GM23338 (cell line): ENCODE data around the gene ROS1. TPM values are rescaled to one million over a fixed set of nuclear protein-coding genes. Genes with fewer than 3 reads are reported as not detected.

Experiments used
- ATAC-seq: fragments of 200-7000 bp; cut with Tn5 transposase; 3 replicates; pipeline ENCODE4 v1.9.1; 2020
- DNase-seq: peaks from one replicate; pipeline ENCODE4 v3.0.0-alpha.2; 2015; ENCODE audit warnings: low spot score
- H2AFZ ChIP-seq: fragments of 200-600 bp; sonication (generic); 2 replicates; pipeline ENCODE4 v1.8.0; 2016; ENCODE audit warnings: antibody characterized with exemption, mild to moderate bottlenecking, moderate library complexity
- H3F3A ChIP-seq: fragments of 200-600 bp; sonication (generic); replicated peaks from 2 replicates; pipeline ENCODE4 v1.8.0; 2017; ENCODE audit warnings: antibody characterized with exemption, mixed run types, low read depth
- H3K27ac ChIP-seq: fragments of 200-600 bp; sonication (generic); 2 replicates; pipeline ENCODE4 v1.6.1; 2016; ENCODE audit warnings: low read depth
- H3K27me3 ChIP-seq: fragments of 200-600 bp; sonication (generic); 2 replicates; pipeline ENCODE4 v1.8.0; 2016; ENCODE audit warnings: mild to moderate bottlenecking, mixed run types, moderate library complexity; ENCODE audit not compliant: insufficient read depth
- H3K36me3 ChIP-seq: fragments of 200-600 bp; sonication (generic); 2 replicates; pipeline ENCODE4 v1.8.0; 2016; ENCODE audit warnings: mild to moderate bottlenecking; ENCODE audit not compliant: insufficient read depth
- H3K4me1 ChIP-seq: fragments of 200-600 bp; sonication (generic); 2 replicates; pipeline ENCODE4 v1.8.0; 2016; ENCODE audit warnings: mild to moderate bottlenecking, moderate library complexity; ENCODE audit not compliant: insufficient read depth
- H3K4me2 ChIP-seq: fragments of 200-600 bp; sonication (generic); 2 replicates; pipeline ENCODE4 v1.7.1; 2017; ENCODE audit warnings: mixed run types
- H3K4me3 ChIP-seq: fragments of 200-600 bp; sonication (generic); 2 replicates; pipeline ENCODE4 v1.6.1; 2016; ENCODE audit warnings: mixed run types
- H3K79me2 ChIP-seq: fragments of 200-600 bp; sonication (generic); replicated peaks from 2 replicates; pipeline ENCODE4 v1.8.0; 2017; ENCODE audit warnings: mild to moderate bottlenecking; ENCODE audit not compliant: insufficient read depth
- H3K9me2 ChIP-seq: fragments of 200-600 bp; sonication (generic); 2 replicates; pipeline ENCODE4 v1.8.0; 2017; ENCODE audit not compliant: insufficient read depth
- H4K20me1 ChIP-seq: fragments of 200-600 bp; sonication (generic); replicated peaks from 2 replicates; pipeline ENCODE4 v1.8.0; 2017; ENCODE audit warnings: mild to moderate bottlenecking; ENCODE audit not compliant: insufficient read depth
- H3K27ac Mint-ChIP-seq: 2 replicates; pipeline ENCODE4 v1.8.0; 2020; ENCODE audit warnings: inconsistent platforms, mild to moderate bottlenecking, moderate library complexity, mixed read lengths
- H3K27me3 Mint-ChIP-seq: 3 replicates; pipeline ENCODE4 v1.8.0; 2022; ENCODE audit warnings: low read depth, mild to moderate bottlenecking, moderate library complexity, mixed read lengths, inconsistent platforms; ENCODE audit not compliant: insufficient read depth, poor library complexity
- H3K36me3 Mint-ChIP-seq: 3 replicates; pipeline ENCODE4 v1.8.0; 2021; ENCODE audit warnings: low read depth, mild to moderate bottlenecking, inconsistent platforms, moderate library complexity, mixed read lengths
- H3K4me1 Mint-ChIP-seq: 3 replicates; pipeline ENCODE4 v1.8.0; 2020; ENCODE audit warnings: mild to moderate bottlenecking, inconsistent platforms, mixed read lengths
- H3K4me3 Mint-ChIP-seq: 3 replicates; pipeline ENCODE4 v1.8.0; 2021; ENCODE audit warnings: moderate library complexity, mild to moderate bottlenecking, inconsistent platforms, mixed read lengths
- H3K9me3 Mint-ChIP-seq: 3 replicates; pipeline ENCODE4 v1.8.0; 2020; ENCODE audit warnings: moderate library complexity, mild to moderate bottlenecking, inconsistent platforms, mixed read lengths
- EZH2 ChIP-seq: fragments of 200-600 bp; sonication (generic); IDR thresholded peaks from one replicate; pipeline ENCODE4 v1.8.0; 2017; ENCODE audit warnings: antibody characterized with exemption, mild to moderate bottlenecking, low read depth; ENCODE audit not compliant: unreplicated experiment
- JUNB ChIP-seq: IDR thresholded peaks from one replicate; pipeline ENCODE4 v1.6.1; 2016; ENCODE audit warnings: antibody characterized with exemption; ENCODE audit not compliant: unreplicated experiment
- STAT1 ChIP-seq: IDR thresholded peaks from one replicate; pipeline ENCODE4 v1.6.1; 2016; ENCODE audit warnings: antibody characterized with exemption; ENCODE audit not compliant: unreplicated experiment
- ZNF331 ChIP-seq: fragments of 250-450 bp; sonication (Bioruptor Pico); IDR thresholded peaks from 2 replicates; pipeline ENCODE4 v1.5.0; 2020; ENCODE audit warnings: low read depth, mild to moderate bottlenecking, moderate library complexity
- polyA plus RNA-seq: library from polyadenylated mRNA; unstranded; fragments of >200 nt; fragmentation: Nextera tagmentation; extraction: Ambion mirVana; gene quantifications from 2 replicates; pipeline ENCODE4 v1.2.1, GENCODE V29; 2016
- total RNA-seq: library from RNA; depleted of rRNA; stranded (reverse); fragments of >200 nt; shearing (Covaris generic); gene quantifications from 2 replicates; pipeline ENCODE4 v1.2.3, GENCODE V29; 2014
- TF ChIP-seq, protein P1 (sequence below), 2 experiments: fragments of 200-600 bp in 1 of 2; sonication (generic) in 1 of 2; conservative IDR thresholded peaks; 2 replicates each; pipeline versions ENCODE4 v1.5.1 to v1.6.1; 2016 to 2017; ENCODE audit warnings: antibody characterized with exemption in 2 of 2, low read depth in 2 of 2, mild to moderate bottlenecking in 2 of 2, moderate library complexity in 1 of 2

Gene ROS1
- total and polyA plus RNA-seq, 2 experiments from 2014 or later, result not detected

DNA sequence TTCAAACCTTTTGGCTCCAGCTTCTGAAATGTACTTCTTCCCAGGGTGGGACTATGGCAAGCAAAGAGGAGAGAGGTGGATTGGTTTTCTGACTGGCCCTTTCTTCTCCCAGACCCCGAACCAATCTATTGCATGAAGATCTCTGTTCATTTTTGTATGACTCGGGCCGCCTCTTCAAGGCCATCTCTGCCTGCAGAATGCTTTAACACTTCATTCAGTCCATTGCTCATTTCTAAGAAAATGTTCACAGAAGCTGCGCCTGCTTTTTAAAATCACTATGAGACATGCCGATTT lies 158.7 kb downstream of the ROS1 start:
- Histone ChIP-seq H3K27ac (no peak overlapping the region), H4K20me1 (peaks cover 19% of the 10 kb centered on the region), H3K4me3 (no peak overlapping the region), H3F3A (peaks cover 7% of the 10 kb centered on the region; the same call in 1 of the 2 replicates), H3K4me1 (peaks cover 55% of the 10 kb centered on the region), H3K79me2 (no peaks in the 10 kb centered on the region), H3K36me3 (no peaks in the 10 kb centered on the region), H3K4me2 (no peak overlapping the region), H3K27me3 (peaks cover 100% of the 10 kb centered on the region), H3K9me2 (no peaks in the 10 kb centered on the region), H2AFZ (no peak overlapping the region)
- Mint-ChIP-seq H3K27ac (no peak overlapping the region), H3K36me3 (no peaks in the 10 kb centered on the region), H3K4me1 (peaks cover 40% of the 10 kb centered on the region), H3K9me3 (0 out of 3 replicates have a peak, but pooled peaks cover 2% of the 10 kb centered on the region), H3K27me3 (peaks cover 96% of the 10 kb centered on the region), H3K4me3 (peak overlapping the region; percentile 28; the same call in 2 of the 3 replicates)
- TF ChIP-seq ZNF331 (CRISPR knock-in tag), result no peak
- TF ChIP-seq EZH2, result peak; percentile 48
- no peak for DNase-seq
- no peak for ATAC-seq

GRCh38 chr6:117266257-117267053 lies 159.3 kb downstream of the ROS1 start:
- H3K27ac Mint-ChIP-seq, result no peak overlapping the region
- peaks cover 16% of the 10 kb centered on the region for H4K20me1 ChIP-seq
- H3K4me3 ChIP-seq, result peak overlapping the region; percentile 75
- H3K36me3 ChIP-seq, result no peaks in the 10 kb centered on the region
- TF ChIP-seq JUNB, result no peak
- TF ChIP-seq EZH2, result peak; percentile 70
- H3K27ac ChIP-seq, result no peak overlapping the region
- no peaks in the 10 kb centered on the region for H3K9me2 ChIP-seq
- peaks cover 7% of the 10 kb centered on the region; the same call in 1 of the 2 replicates for H3F3A ChIP-seq
- DNase-seq (peak; percentile 17), ATAC-seq (no peak)
- H3K4me1 Mint-ChIP-seq, result peaks cover 36% of the 10 kb centered on the region
- H3K4me2 ChIP-seq, result peak overlapping the region; percentile 88
- H3K36me3 Mint-ChIP-seq, result no peaks in the 10 kb centered on the region
- H3K79me2 ChIP-seq, result no peaks in the 10 kb centered on the region
- H3K27me3 Mint-ChIP-seq, result peaks cover 96% of the 10 kb centered on the region
- 0 out of 3 replicates have a peak, but pooled peaks cover 2% of the 10 kb centered on the region for H3K9me3 Mint-ChIP-seq
- H3K4me3 Mint-ChIP-seq, result peak overlapping the region; percentile 80
- H3K4me1 ChIP-seq, result peaks cover 51% of the 10 kb centered on the region
- peaks cover 100% of the 10 kb centered on the region for H3K27me3 ChIP-seq
- peak overlapping the region; percentile 99 for H2AFZ ChIP-seq

DNA sequence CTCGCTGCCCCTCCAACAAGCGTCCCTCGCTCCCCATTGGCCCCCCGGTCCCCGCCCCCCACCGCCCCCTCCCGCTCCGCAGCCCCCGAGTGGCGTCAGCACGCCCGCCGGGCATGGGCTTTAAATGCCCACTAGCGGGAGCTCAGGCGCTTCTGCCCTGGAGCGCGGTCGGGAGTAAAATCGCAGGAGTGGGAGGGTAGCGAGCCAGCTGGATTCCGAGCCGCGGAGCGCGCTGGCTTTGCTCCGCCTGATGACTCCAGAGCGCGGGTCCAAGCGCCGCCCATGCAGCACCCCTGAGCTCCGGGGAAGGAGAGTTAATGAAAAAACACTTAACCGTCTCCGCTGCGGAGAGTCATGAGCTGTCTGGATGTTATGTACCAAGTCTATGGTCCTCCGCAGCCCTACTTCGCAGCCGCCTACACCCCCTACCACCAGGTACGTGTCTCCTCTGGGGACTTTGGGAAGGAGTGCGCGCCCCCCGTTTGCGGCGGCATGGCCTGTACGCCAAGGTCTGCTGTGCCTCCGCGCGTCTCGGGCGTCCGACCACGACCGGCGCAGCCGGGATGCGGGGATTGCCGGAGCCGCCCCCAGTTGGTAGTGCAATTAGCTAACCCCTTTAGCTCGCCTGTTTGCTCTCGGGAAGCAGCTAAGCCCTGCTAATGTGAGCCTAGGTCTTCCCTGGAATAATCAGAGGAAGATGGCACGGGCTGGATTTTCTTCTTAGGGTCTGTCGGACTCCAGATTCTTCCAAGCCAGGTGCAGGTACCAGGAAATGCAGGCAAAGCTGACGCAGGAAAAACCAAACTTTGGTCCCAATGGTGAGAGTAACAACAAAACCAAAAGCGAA lies 160.1 kb downstream of the ROS1 start, which contains the start of gene VGLL2:
Gene VGLL2 (plus strand): TSS at position 149 of the 847 bp plus-strand sequence. CDS start 206 bp downstream, at position 355.
- no peaks in the 10 kb centered on the region for H3K79me2 ChIP-seq
- H3K9me3 Mint-ChIP-seq, result 0 out of 3 replicates have a peak, but pooled peaks cover 2% of the 10 kb centered on the region
- H3K27me3 ChIP-seq, result peaks cover 100% of the 10 kb centered on the region
- H2AFZ ChIP-seq, result peak within 1 kb of the TSS; percentile 99
- H3K36me3 Mint-ChIP-seq, result no peaks in the 10 kb centered on the region
- H3K4me1 Mint-ChIP-seq, result peaks cover 34% of the 10 kb centered on the region
- H3K27ac ChIP-seq, result no peak within 1 kb of the TSS
- no peaks in the 10 kb centered on the region for H3K9me2 ChIP-seq
- peaks cover 7% of the 10 kb centered on the region; the same call in 1 of the 2 replicates for H3F3A ChIP-seq
- H3K4me2 ChIP-seq, result peak within 1 kb of the TSS; percentile 88
- H4K20me1 ChIP-seq, result peaks cover 14% of the 10 kb centered on the region; the same call in 1 of the 2 replicates
- peak within 1 kb of the TSS; percentile 75 for H3K4me3 ChIP-seq
- H3K27me3 Mint-ChIP-seq, result peaks cover 93% of the 10 kb centered on the region
- no peak within 1 kb of the TSS for H3K27ac Mint-ChIP-seq
- peak within 1 kb of the TSS; percentile 80 for H3K4me3 Mint-ChIP-seq
- H3K36me3 ChIP-seq, result no peaks in the 10 kb centered on the region
- peak; percentile 74 for DNase-seq
- peaks cover 45% of the 10 kb centered on the region for H3K4me1 ChIP-seq
- peak; percentile 55 for ATAC-seq
- TF ChIP-seq, protein P1, sequence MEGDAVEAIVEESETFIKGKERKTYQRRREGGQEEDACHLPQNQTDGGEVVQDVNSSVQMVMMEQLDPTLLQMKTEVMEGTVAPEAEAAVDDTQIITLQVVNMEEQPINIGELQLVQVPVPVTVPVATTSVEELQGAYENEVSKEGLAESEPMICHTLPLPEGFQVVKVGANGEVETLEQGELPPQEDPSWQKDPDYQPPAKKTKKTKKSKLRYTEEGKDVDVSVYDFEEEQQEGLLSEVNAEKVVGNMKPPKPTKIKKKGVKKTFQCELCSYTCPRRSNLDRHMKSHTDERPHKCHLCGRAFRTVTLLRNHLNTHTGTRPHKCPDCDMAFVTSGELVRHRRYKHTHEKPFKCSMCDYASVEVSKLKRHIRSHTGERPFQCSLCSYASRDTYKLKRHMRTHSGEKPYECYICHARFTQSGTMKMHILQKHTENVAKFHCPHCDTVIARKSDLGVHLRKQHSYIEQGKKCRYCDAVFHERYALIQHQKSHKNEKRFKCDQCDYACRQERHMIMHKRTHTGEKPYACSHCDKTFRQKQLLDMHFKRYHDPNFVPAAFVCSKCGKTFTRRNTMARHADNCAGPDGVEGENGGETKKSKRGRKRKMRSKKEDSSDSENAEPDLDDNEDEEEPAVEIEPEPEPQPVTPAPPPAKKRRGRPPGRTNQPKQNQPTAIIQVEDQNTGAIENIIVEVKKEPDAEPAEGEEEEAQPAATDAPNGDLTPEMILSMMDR (conservative IDR thresholded peaks at IDR 0.05; ENCODE audit: low read depth in 2 of 2), result 0 out of 4 replicates have a peak, but pooled peaks of 1 of the 2 experiments have one; percentile 8
- no peak for TF ChIP-seq STAT1
